GM19463 (cell line): ENCODE data around the gene TBC1D21.
"Not testable (repeated sequence)": the region's sequence is repeated elsewhere in the genome, so short reads cannot be mapped to it uniquely, and the experiment has no call there.

Experiments used
- ATAC-seq: cut with Tn5 transposase; IDR thresholded peaks from one replicate; pipeline ENCODE4 v1.9.1; 2021; ENCODE audit warnings: mild to moderate bottlenecking, moderate library complexity; ENCODE audit not compliant: unreplicated experiment

The TBC1D21 gene

DNA sequence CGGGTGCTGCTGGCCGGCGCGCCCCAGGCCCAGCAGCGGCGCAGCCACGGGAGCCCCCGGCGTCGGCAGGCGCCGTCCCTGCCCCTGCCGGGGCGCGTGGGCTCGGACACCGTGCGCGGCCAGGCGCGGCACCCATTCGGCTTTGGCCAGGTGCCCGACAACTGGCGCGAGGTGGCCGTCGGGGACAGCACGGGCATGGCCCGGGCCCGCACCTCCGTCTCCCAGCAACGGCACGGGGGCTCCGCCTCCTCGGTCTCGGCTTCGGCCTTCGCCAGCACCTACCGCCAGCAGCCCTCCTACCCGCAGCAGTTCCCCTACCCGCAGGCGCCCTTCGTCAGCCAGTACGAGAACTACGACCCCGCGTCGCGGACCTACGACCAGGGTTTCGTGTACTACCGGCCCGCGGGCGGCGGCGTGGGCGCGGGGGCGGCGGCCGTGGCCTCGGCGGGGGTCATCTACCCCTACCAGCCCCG, 53.7 kb downstream of the TBC1D21 start:
- no peak for ATAC-seq

DNA sequence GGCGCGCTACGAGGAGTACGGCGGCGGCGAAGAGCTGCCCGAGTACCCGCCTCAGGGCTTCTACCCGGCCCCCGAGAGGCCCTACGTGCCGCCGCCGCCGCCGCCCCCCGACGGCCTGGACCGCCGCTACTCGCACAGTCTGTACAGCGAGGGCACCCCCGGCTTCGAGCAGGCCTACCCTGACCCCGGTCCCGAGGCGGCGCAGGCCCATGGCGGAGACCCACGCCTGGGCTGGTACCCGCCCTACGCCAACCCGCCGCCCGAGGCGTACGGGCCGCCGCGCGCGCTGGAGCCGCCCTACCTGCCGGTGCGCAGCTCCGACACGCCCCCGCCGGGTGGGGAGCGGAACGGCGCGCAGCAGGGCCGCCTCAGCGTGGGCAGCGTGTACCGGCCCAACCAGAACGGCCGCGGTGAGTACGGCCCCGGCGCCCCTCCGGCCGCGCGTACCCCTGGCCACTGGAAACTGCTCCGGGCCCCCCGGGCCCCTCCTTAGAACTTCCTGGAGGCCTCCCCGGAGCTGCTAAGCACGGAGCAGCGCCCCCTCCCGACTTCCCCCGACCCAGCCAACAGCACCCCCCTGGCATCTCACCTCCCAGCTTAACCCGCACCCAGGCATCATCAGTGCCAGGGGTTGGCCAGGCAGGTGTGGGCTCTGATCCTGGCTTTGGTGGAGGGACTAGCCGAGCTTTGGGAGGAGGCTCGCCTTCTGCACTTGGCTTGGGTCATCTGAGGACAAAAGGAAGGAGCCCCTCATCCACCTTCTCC, 54.3 kb downstream of the TBC1D21 start:
- ATAC-seq = no peak

DNA sequence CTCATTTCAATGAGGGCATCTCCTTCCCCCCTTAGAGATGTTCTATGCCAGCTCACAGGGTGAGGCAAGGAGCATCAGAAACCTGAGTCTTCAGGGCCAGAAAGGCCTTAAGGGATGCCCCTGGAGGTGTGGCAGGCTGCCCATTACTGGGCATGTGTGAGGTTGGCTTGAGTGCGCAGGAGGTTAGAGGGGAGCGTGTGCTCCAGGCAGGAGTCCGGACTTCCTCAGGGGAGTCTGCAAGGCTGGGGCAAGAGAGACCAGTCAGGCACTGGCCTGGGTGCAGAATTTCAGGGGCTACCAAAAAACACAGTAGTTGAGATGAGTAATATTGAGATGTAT, 54.8 kb downstream of the TBC1D21 start:
- ATAC-seq = no peak

DNA sequence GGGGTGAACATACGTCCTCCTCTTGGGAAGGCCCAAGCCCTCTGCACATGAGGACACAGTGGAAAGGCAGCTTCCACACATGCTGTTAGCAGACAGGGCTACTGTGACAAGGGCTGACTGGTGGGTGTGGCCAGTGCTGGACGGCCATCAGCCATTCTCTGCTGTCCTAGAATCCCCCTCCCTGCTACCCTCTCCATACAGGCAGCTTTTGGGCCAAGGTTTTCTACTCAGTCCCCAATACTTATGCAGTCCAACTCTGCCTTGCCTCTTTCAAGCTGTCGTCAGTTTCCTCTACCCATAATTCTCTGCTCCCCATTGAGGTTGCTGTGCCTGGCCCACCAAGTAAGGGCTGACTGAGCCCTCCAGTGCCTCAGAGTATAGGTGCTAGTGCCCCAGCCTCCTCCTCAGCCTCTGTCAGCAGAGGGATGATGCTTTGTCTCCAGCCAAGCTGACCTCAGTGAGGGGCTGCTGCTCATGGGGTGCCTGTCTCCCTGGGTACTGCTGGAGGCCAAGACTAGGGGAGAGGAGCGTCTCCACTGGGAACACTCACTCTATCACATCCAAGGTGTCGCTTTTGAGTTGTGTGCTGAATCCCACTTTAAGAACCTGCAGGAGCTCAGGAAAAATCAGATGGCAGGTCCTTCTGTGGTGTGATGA, 55.7 kb downstream of the TBC1D21 start:
- no peak for ATAC-seq

DNA sequence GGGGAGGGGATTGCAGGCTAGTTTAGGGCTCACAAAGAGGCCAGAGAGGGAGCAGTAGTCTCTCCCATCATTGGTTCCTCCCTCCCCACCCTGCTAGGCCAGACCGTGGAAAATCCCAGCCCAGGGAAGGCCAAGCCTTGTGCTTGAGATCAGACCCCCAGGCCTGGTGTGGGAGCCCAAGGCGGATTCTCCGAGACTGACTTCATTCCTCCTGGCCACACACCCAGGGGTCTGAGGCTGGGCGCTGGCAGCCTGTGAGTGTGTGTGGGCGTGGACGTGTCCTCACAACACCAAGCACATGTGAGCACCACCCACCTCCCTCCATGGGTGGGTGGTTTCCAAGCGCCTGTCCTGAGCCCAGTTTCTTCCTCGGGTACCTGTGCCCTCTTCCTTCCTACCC, 57.0 kb downstream of the TBC1D21 start:
- no peak for ATAC-seq

DNA sequence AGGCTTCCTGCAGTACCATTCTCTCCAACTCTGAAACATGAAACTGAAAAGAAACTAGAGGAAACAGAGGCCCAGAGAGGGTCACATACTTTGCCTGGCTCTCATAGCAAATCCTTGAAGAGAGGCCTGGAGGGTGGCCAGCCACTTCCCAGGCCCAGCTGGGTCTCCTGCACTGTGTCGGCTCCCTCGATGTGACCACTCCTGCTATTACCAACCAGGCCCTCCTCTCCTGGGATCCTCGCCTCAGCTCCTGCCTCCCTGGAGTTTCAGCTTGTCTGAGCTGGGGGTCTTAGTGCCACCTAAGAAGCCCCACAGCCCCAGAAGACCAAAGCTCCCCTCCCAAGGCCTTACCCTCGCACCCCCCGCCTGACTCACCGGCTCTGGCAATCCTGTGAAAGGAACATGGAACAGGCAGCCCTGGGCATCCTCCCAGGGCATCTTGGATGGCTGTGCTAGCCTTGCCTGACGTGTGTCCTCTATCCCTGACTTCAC, 57.5 kb downstream of the TBC1D21 start:
- ATAC-seq = no peak

DNA sequence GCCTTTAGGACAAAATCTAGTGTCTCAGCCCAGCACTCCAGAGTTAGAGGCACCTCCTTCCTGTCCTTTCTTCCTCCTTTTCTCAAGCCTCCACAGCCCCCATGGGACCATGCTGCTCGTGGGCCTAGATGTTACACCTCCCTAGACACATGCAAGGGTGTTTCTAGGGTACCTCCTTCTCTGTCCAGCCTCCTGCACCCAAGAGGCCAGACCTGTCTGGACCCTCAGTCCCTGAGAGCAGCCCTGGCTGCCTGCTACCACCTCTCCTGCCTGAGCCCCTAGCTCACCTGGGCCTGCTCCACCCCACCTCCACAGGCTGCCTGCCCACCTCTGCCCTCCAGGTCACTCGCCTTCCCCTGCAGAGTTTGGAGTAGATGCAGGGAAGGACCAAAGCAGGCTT, 58.1 kb downstream of the TBC1D21 start:
- ATAC-seq = no peak

DNA sequence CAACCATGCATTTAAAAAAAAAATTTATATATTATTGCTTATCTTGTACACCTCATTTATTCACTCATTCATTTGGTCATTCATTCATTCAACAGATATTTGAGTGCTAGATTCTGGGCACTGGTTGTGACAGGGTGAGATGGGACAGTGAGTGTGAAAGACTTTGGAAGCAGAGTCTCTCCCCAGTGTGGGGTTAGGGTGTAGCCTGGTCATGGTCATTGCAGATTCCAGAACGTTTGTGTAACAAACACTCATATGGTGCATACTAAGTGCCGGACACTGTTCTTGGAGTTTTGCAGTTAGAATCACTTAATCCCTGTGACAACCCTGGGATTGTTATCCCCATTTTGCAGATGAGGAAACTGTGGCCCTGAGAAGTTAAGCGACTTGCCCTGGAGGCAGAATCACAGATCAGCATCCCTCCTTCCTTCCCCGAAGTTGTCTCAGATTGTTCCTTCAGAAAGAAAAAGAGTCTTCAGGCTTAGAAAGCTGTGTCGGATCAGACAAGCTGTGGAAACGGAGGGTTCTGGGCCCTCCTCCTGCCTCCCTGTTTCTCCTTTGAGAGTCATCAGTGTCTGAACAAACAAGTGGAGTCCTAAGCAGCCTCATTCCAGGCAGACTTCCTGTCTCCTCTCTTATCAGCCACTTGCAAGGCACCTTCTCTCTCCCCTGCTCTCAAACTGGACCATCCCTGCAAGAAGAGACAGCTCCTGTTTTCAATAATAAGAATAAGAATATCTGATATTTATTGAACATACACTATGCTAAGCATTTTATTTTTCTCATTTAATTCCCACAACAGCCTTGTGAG, 59.2 kb downstream of the TBC1D21 start:
- ATAC-seq = no peak

DNA sequence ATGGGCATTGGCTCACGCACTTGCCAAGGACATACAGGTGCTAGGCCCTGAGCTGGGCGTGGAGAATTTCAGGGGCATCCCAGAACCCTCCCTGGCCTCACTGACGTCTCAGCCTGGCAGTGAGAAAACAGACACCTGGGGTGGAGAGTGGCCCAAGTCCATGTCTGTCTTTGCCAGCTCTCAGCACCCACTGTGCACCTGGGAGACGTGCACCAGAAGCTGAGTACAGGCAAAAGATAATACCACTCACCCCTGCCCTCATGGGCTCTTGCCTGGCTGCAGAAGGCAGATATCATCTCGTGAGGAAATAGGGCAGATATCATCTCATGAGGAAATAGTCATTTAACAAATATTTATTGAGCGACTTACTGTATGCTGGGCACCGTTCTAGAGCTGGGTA, 60.9 kb downstream of the TBC1D21 start:
- ATAC-seq = no peak

DNA sequence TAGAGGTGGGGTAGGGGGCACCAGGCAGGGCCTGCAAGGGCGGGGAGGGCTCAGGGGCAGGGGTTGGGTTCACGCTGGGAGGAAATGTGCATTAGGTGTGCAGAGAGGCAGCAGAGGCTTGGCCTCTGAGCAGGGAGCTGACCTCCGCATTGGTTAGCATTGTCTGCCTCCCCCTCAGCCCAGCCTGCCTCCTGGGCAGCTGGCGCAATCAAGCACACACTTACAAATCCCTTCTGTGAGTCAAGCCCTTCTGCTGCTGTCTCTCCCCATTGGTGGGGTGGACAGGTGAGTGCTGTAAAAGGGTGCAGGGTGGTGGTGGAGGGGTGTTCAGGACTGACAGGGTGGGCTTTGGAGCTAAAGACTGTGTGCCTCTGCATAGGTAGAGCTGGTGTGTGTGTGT, 62.2 kb downstream of the TBC1D21 start:
- ATAC-seq = no peak

DNA sequence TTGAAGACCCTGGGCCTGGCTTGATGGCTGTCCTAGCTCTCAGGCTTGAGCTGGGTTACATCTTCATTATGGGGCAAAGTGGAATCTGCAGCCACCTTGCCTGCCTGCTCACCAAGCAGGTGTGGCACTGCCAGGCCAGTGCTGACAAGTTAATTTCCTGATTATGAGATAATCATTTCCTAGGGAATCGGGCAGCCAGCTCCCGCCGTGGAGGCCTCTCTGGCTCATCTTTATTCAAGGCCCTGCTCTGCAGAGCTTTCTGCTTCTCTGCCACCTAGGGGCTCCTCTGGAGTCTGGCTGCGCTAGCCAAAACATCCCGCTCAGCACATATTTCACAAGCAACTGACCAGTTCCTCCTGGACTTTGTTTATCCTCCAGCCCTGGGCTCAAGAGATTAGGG, 62.8 kb downstream of the TBC1D21 start:
- no peak for ATAC-seq

DNA sequence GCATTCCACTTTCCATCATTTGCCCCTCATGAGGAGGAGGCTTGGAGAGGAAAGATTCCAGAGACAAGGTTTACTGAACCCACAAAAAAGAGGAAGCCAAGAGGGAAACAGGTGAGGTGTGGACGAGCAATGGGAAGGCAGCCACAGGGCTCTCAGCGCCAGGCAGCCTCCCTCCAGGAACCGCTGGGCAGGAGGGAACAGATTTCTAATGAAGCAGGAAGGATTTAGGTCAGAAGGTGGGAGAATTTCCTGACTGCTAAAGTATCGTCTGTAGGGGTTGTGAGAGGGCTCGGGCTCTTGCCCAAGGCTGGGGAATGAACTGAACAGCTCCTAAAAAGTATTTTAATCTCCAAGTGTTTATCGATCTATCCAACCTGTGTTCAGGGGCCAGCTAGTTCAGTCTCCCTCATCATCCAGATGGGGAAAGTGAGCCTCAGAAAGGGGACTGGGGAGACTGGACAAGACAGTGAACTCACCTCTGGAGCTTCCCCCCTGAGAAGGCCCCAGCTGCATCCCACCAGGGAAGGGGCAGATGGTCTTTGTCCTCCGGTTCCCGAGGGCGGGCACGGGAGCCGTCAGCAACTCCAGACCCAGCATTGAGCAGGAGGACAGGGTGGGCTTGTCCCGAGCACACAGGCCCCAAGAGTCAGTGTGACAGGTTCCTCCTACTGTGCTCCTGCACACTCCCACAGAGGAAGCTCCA, 63.4 kb downstream of the TBC1D21 start:
- ATAC-seq = no peak

DNA sequence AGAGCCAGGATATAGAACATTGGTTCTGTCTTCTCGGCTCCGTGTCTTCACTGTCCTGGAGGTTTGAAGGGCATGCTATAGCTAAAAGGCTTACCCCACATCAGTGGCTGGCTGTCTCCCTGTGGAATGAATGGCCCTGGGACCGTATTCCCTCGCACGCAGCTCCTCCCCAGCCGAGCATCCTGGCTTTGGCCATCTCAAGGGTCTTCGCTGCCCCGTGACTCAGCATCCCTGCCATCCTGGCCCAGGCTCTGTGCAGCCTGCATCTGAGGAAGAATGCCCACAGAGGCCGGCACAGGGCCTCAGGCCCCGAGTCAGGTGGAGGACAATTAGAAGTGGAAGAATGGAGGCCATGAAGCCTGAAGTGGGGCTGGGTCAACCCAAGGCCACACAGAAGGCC, 63.9 kb downstream of the TBC1D21 start:
- ATAC-seq = no peak

DNA sequence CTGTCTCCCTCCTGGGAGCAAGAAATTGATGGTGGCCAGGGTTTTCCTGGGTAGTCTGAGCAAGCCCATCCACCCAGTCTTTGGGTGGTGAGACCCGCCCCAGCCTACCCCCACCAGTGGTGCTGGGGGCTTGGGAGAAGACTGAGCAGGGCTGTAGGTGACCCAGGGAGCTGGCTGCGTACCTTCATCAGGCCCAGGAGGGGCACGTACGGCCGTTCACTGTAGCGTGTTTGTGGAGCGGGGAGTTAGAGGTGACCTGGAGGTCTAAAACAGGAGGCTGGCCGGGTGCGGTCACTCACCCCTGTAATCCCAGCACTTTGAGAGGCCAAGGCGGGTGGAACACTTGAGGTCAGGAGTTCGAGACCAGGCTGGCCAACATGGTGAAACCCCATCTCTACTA, 64.4 kb downstream of the TBC1D21 start:
- no peak for ATAC-seq

DNA sequence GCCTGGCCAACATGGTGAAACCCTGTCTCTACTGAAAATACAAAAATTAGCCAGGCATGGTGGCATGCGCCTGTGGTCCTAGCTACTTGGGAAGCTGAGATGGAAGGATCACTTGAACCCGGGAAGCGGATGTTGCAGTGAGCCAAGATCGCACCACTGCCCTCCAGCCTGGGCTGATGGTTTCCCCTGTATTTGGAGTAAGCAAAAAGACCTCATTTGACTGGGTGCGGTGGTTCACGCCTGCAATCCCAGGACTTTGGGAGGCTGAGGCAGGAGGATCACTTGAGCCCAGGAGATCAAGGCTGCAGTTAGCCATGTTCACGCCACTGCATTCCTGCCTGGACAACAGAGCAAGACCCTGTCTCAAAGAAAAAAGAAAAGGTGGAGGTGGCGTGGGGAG, 65.2 kb downstream of the TBC1D21 start:
- ATAC-seq = not testable (repeated sequence)
